CD4-positive, alpha-beta T cell (primary cell): ENCODE results near the gene FFAR1. TPM values are rescaled to one million over a fixed set of nuclear protein-coding genes. Genes with fewer than 3 reads are reported as not detected.

ENCODE experiments used
- ATAC-seq: fragments of 200-7000 bp; cut with Tn5 transposase; one replicate; pipeline ENCODE4 v1.10.0; 2022; ENCODE audit warnings: mild to moderate bottlenecking; ENCODE audit not compliant: poor library complexity
- CTCF ChIA-PET: fragments of 350-600 bp; sonication (Branson Sonifier 250); formaldehyde crosslinking; loops from one replicate; lab custom pipeline; 2021; ENCODE audit warnings: antibody characterized with exemption, inconsistent platforms; lab: Charles Lee
- POLR2A ChIA-PET: fragments of 350-600 bp; sonication (Branson Sonifier 250); formaldehyde crosslinking; loops from one replicate; lab custom pipeline; 2021; ENCODE audit warnings: antibody characterized with exemption, inconsistent platforms; lab: Charles Lee
- DNase-seq, 14 experiments: peaks; one replicate each; pipeline ENCODE4 v3.0.0-alpha.2; 2013 to 2020; ENCODE audit warnings: mixed read lengths in 2 of 14
- H3K27ac ChIP-seq, 2 donors: one replicate each; pipeline versions ENCODE4 v1.5.1 to v1.7.0; 2013; ENCODE audit warnings: low read length in 2 of 2, low read depth in 1 of 2, mild to moderate bottlenecking in 1 of 2
- H3K27me3 ChIP-seq, 2 experiments: 1 replicate in 1 of 2; 2 replicates in 1 of 2; pipeline versions ENCODE4 v1.6.1 to v1.7.0; 2013; ENCODE audit warnings: low read length in 2 of 2, control low read depth in 1 of 2, mild to moderate bottlenecking in 1 of 2, moderate library complexity in 1 of 2; ENCODE audit not compliant: insufficient read depth in 2 of 2, control insufficient read depth in 1 of 2
- H3K36me3 ChIP-seq: one replicate; pipeline ENCODE4 v1.6.1; 2013; ENCODE audit warnings: low read length, control low read depth; ENCODE audit not compliant: insufficient read depth
- H3K4me1 ChIP-seq: one replicate; pipeline ENCODE4 v1.6.1; 2013; ENCODE audit warnings: low read length, control low read depth; ENCODE audit not compliant: insufficient read depth
- H3K4me3 ChIP-seq: one replicate; pipeline ENCODE4 v1.5.1; 2013; ENCODE audit warnings: mild to moderate bottlenecking, low read length, moderate library complexity
- H3K9me3 ChIP-seq, 2 experiments: 1 replicate in 1 of 2; 2 replicates in 1 of 2; pipeline versions ENCODE4 v1.6.1 to v1.7.0; 2013; ENCODE audit warnings: low read length in 2 of 2, mild to moderate bottlenecking in 2 of 2, control low read depth in 1 of 2, moderate library complexity in 1 of 2; ENCODE audit not compliant: control insufficient read depth in 1 of 2, insufficient read depth in 1 of 2
- H3K27ac Mint-ChIP-seq: one replicate; pipeline ENCODE4 v1.8.0; 2020; ENCODE audit warnings: mixed read lengths
- H3K27me3 Mint-ChIP-seq: one replicate; pipeline ENCODE4 v1.8.0; 2021; ENCODE audit warnings: mixed read lengths
- H3K36me3 Mint-ChIP-seq: one replicate; pipeline ENCODE4 v1.8.0; 2021; ENCODE audit warnings: low read depth, mixed read lengths
- H3K4me1 Mint-ChIP-seq: one replicate; pipeline ENCODE4 v1.8.0; 2021; ENCODE audit warnings: low read depth, mixed read lengths
- H3K4me3 Mint-ChIP-seq: one replicate; pipeline ENCODE4 v1.8.0; 2020; ENCODE audit warnings: mild to moderate bottlenecking, mixed read lengths
- H3K9me3 Mint-ChIP-seq: one replicate; pipeline ENCODE4 v1.8.0; 2020; ENCODE audit warnings: mixed read lengths
- CTCF ChIP-seq: fragments of 200-600 bp; IDR thresholded peaks from one replicate; pipeline ENCODE4 v1.8.0; 2022; ENCODE audit warnings: antibody characterized with exemption, mild to moderate bottlenecking
- intact Hi-C, 2 experiments: fragments of 100-400 bp; cut with DNase I in 1 of 2; cut with micrococcal nuclease in 1 of 2; formaldehyde crosslinking; loops; one replicate each; pipeline versions ENCODE4 v1.15.1 to v1.9.0; 2023 to 2025; cut with DNase I, micrococcal nuclease
- polyA plus RNA-seq, 2 donors: library from polyadenylated mRNA; unstranded; fragments of 120-200 nt; gene quantifications; one replicate each; pipeline ENCODE4 v1.2.1, GENCODE V29; 2013
- total RNA-seq, 174 experiments: library from RNA in 2 of 174; stranded (reverse) in 2 of 174; gene quantifications; one replicate each; pipeline ENCODE4 v1.2.3 and lab custom pipeline; 2021 to 2026

The FFAR1 gene
- total RNA-seq (not detected), total RNA-seq (lab: John Stamatoyannopoulos, UW) (0 to 1.6 (median 0.07) reads per million in 172 experiments)
- polyA plus RNA-seq (2013, experiment 1 of 2), result not detected
- polyA plus RNA-seq (2013, experiment 2 of 2), result 0.07 TPM

GRCh38 chr19:35347171-35347929 is at the start of gene FFAR1:
FFAR1 (plus strand) TSS chr19:35347902; CDS start chr19:35351552, 3,650 bp downstream.
- Histone ChIP-seq H3K4me3 (no peak within 1 kb of the TSS), H3K9me3 (peaks cover 0 to 3% of the 10 kb centered on the region in 2 experiments), H3K4me1 (peaks cover 30% of the 10 kb centered on the region), H3K27me3 (peaks cover 0 to 2% of the 10 kb centered on the region in 2 experiments), H3K27ac (no peak within 1 kb of the TSS), H3K36me3 (no peaks in the 10 kb centered on the region)
- peak within 1 kb of the TSS; percentile 71 for H3K4me3 Mint-ChIP-seq
- ChIA-PET CTCF (interaction anchor here (1.1 kb wide), 1 partner anchor 148 kb away, joined by 3 read pairs; no protein-coding TSS in a partner anchor), POLR2A (interaction anchor here (2.1 kb wide), 1 partner anchor 116 kb away, joined by 9 read pairs; no protein-coding TSS in a partner anchor)
- H3K27me3 Mint-ChIP-seq, result peaks cover 9% of the 10 kb centered on the region
- TF ChIP-seq CTCF, result no peak
- H3K4me1 Mint-ChIP-seq, result peaks cover 26% of the 10 kb centered on the region
- peak within 1 kb of the TSS; percentile 75 for H3K27ac Mint-ChIP-seq
- peak in 10 of 14 experiments; percentile 14 to 83 (median 40) for DNase-seq
- peak; percentile 78 for ATAC-seq
- intact Hi-C loops, result no loop called here
- no peaks in the 10 kb centered on the region for H3K9me3 Mint-ChIP-seq
- no peaks in the 10 kb centered on the region for H3K36me3 Mint-ChIP-seq

GRCh38 chr19:35297922-35298321 is 49.8 kb upstream of the FFAR1 start:
- peaks cover 7% of the 10 kb centered on the region for H3K4me1 Mint-ChIP-seq
- POLR2A ChIA-PET, result no interaction called here
- no peak for TF ChIP-seq CTCF
- no peaks in the 10 kb centered on the region for H3K9me3 ChIP-seq
- H3K9me3 Mint-ChIP-seq, result no peaks in the 10 kb centered on the region
- peaks cover 17% of the 10 kb centered on the region for H3K4me1 ChIP-seq
- no peaks in the 10 kb centered on the region for H3K36me3 Mint-ChIP-seq
- no peaks in the 10 kb centered on the region for H3K27me3 Mint-ChIP-seq
- no peak for DNase-seq
- no peak overlapping the region for H3K4me3 Mint-ChIP-seq
- H3K27ac Mint-ChIP-seq, result no peak overlapping the region
- no peaks in the 10 kb centered on the region for H3K27me3 ChIP-seq
- H3K36me3 ChIP-seq, result no peaks in the 10 kb centered on the region
- H3K4me3 ChIP-seq, result no peak overlapping the region
- intact Hi-C loops, result no loop called here
- CTCF ChIA-PET, result no interaction called here
- no peak for ATAC-seq
- H3K27ac ChIP-seq, result no peak overlapping the region

- H3K4me1 ChIP-seq, result peaks cover 17% of the 10 kb centered on the region
- H3K27ac Mint-ChIP-seq, result no peak overlapping the region
- H3K9me3 Mint-ChIP-seq, result no peaks in the 10 kb centered on the region
- DNase-seq (no peak), ATAC-seq (no peak)
- H3K36me3 ChIP-seq, result no peaks in the 10 kb centered on the region
- no peak overlapping the region for H3K27ac ChIP-seq
- ChIA-PET POLR2A (no interaction called here), CTCF (no interaction called here)
- no peak overlapping the region for H3K4me3 Mint-ChIP-seq
- intact Hi-C loops, result no loop called here
- H3K4me3 ChIP-seq, result no peak overlapping the region
- no peaks in the 10 kb centered on the region for H3K27me3 Mint-ChIP-seq
- peaks cover 7% of the 10 kb centered on the region for H3K4me1 Mint-ChIP-seq
- no peak for TF ChIP-seq CTCF
- H3K27me3 ChIP-seq, result no peaks in the 10 kb centered on the region
- no peaks in the 10 kb centered on the region for H3K36me3 Mint-ChIP-seq
- no peaks in the 10 kb centered on the region for H3K9me3 ChIP-seq
Observed at GRCh38 chr19:35298561-35298972, 49.1 kb upstream of the FFAR1 start.
